SK-N-SH (cell line): ENCODE measurements around the gene GREM2.

Source experiments
- CTCF ChIP-seq: fragments of 200-600 bp; sonication (generic); IDR thresholded peaks from 2 replicates; pipeline ENCODE4 v1.6.1; 2017; ENCODE audit warnings: antibody characterized with exemption, mild to moderate bottlenecking, moderate library complexity
- EP300 ChIP-seq, 2 experiments: IDR thresholded peaks; 2 replicates each; pipeline versions ENCODE4 v1.4.0 to v1.6.1; 2012; ENCODE audit warnings: borderline replicate concordance in 1 of 2, low read depth in 1 of 2, low read length in 1 of 2
- IRF3 ChIP-seq: fragments of 150-350 bp; IDR thresholded peaks from 2 replicates; pipeline ENCODE4 v1.6.1; 2016; ENCODE audit warnings: mild to moderate bottlenecking, low read depth, low read length
- MXI1 ChIP-seq: IDR thresholded peaks from 2 replicates; pipeline ENCODE4 v1.6.1; 2012; ENCODE audit warnings: mild to moderate bottlenecking, low read depth, low read length, improper control_type of control experiment
- POLR2AphosphoS5 ChIP-seq: IDR thresholded peaks from 2 replicates; pipeline ENCODE4 v1.6.1; 2012; ENCODE audit warnings: low read depth, low read length
- REST ChIP-seq: IDR thresholded peaks from 2 replicates; pipeline ENCODE4 v1.6.1; 2012; ENCODE audit warnings: mild to moderate bottlenecking, low read depth, low read length, moderate library complexity
- SMC3 ChIP-seq: IDR thresholded peaks from 2 replicates; pipeline ENCODE4 v1.6.1; 2012; ENCODE audit warnings: low read depth, low read length, improper control_type of control experiment

GRCh38 chr1:240526312-240526711, 85.6 kb downstream of the GREM2 start:
- no peak for TF ChIP-seq REST
- no peak for TF ChIP-seq CTCF
- TF ChIP-seq MXI1, result no peak
- no peak for TF ChIP-seq EP300 (IDR thresholded peaks at IDR 0.05; ENCODE audit: borderline replicate concordance in 1 of 2, low read depth in 1 of 2, low read length in 1 of 2)
- TF ChIP-seq SMC3, result no peak
- TF ChIP-seq IRF3, result no peak
- TF ChIP-seq POLR2AphosphoS5, result no peak
